ENCODE results near the gene ARMC10. TPM values are rescaled to one million over a fixed set of nuclear protein-coding genes. Genes with fewer than 3 reads are reported as not detected.
A peak's percentile ranks its signal among the peaks of the same experiment; 100 is the strongest.

The ARMC10 gene
- total and polyA plus RNA-seq, 9 of the 15 experiments (the other 6 are each of a cell fraction or from before 2014, with no cell fraction given) = 17.0 to 113 (median 72.6) TPM

- TF ChIP-seq ZNF431 (CRISPR knock-in tag; IDR thresholded peaks at IDR 0.05) = no peak
- TF ChIP-seq ZNF224 (CRISPR knock-in tag; IDR thresholded peaks at IDR 0.05) = no peak
- no peak for TF ChIP-seq ZNF717 (CRISPR knock-in tag; IDR thresholded peaks at IDR 0.05)
- peak in 1 of 3 experiments; percentile 52; a peak in 2 of 6 replicates for TF ChIP-seq CTCF (IDR thresholded peaks at IDR 0.05 in 2 of 3, conservative IDR thresholded peaks at IDR 0.05 in 1 of 3; ENCODE audit: insufficient read depth in 2 of 3, low read depth in 1 of 3, low read length in 3 of 3)
- TF ChIP-seq ZFP1 (CRISPR knock-in tag; IDR thresholded peaks at IDR 0.05) = no peak
- TF ChIP-seq RAD21 (CRISPR knock-in tag; conservative IDR thresholded peaks at IDR 0.05 in 1 of 2, IDR thresholded peaks at IDR 0.05 in 1 of 2) = peak in 1 of 2 experiments; percentile 69; a peak in 2 of 4 replicates
- TF ChIP-seq SMC3 (conservative IDR thresholded peaks at IDR 0.05; ENCODE audit: insufficient read depth, low read depth, low read length) = 0 out of 2 replicates have a peak, but pooled peaks have one; percentile 33
- no peak for TF ChIP-seq ESRRA (IDR thresholded peaks at IDR 0.05; ENCODE audit: borderline replicate concordance, low read depth)
- no peak for TF ChIP-seq OTX1 (CRISPR knock-in tag; IDR thresholded peaks at IDR 0.05)
- no peaks in the 10 kb centered on the region for H3K9me3 ChIP-seq (replicated peaks; ENCODE audit: control insufficient read depth, insufficient read depth, low read depth, low read length)
- no peak overlapping the region for H3K4me3 ChIP-seq
- POLR2A ChIA-PET = no interaction called here
- peaks cover 74% of the 10 kb centered on the region for H3K36me3 ChIP-seq (ENCODE audit: control insufficient read depth, insufficient read depth, low read length)
- H3K27ac ChIP-seq (ENCODE audit: extremely low read depth, low read depth, low read length) = no peak overlapping the region
- no peaks in the 10 kb centered on the region for H3K27me3 ChIP-seq (ENCODE audit: control insufficient read depth in 2 of 2, insufficient read depth in 2 of 2, low read length in 2 of 2)
- FAIRE-seq (peak; percentile 32), DNase-seq (ENCODE audit: extremely low read depth in 1 of 4, low spot score in 3 of 4) (no peak), ATAC-seq (peak; percentile 58)
- H3K9me1 ChIP-seq (ENCODE audit: control insufficient read depth, insufficient read depth, low read length) = no peaks in the 10 kb centered on the region
- no peak overlapping the region for H3K9ac ChIP-seq (ENCODE audit: insufficient read depth in 1 of 2, low read depth in 2 of 2, low read length in 2 of 2)
- in situ Hi-C loops (cut with MboI) (no loop called here), intact Hi-C loops (cut with micrococcal nuclease) (loop anchor here (1.0 kb wide), 1 partner anchor 53 kb away; no protein-coding TSS in a partner anchor)
- CTCF ChIA-PET (ENCODE audit: low intra/inter-chr PET ratio) = interaction anchor here (0.8 to 1.2 kb wide), 2 partner anchors 203 to 313 kb away, joined by 3 to 5 read pairs; partner anchors contain the start of gene PMPCB
- no peaks in the 10 kb centered on the region for H3K79me2 ChIP-seq (ENCODE audit: control insufficient read depth, insufficient read depth, low read length)
- WGBS (ENCODE audit: insufficient coverage, low coverage, missing lambda C conversion rate) = 38% methylated on average over 3 of the region's 3 CpGs
- H2AFZ ChIP-seq (ENCODE audit: low read depth, low read length) = no peak overlapping the region
- H3K4me1 ChIP-seq (replicated peaks in 1 of 2; ENCODE audit: control insufficient read depth in 2 of 2, insufficient read depth in 2 of 2, low read length in 2 of 2) = no peaks in the 10 kb centered on the region
- H4K20me1 ChIP-seq (replicated peaks; ENCODE audit: control insufficient read depth, insufficient read depth, low read length) = no peaks in the 10 kb centered on the region
- no TSS peak for BruUV-seq (replicated peaks)
- no peak overlapping the region for H3K4me2 ChIP-seq (ENCODE audit: insufficient read depth, low read length)
Observed at GRCh38 chr7:103094102-103094501, 19.2 kb downstream of the ARMC10 start.

Data from K562 (cell line).